Right atrium auricular region (tissue), 2 donors: ENCODE measurements around the gene MIOS. TPM values are rescaled to one million over a fixed set of nuclear protein-coding genes. Genes with fewer than 3 reads are reported as not detected.

ENCODE experiments used
- DNase-seq: peaks from one replicate; pipeline ENCODE4 v3.0.0-alpha.2; 2019; ENCODE audit warnings: low spot score
- H3K27ac ChIP-seq, 2 donors: fragments of 200-600 bp; sonication (generic); 1 replicate in 1 of 2; 2 replicates in 1 of 2; pipeline ENCODE4 v1.5.1; 2016 to 2019
- H3K27me3 ChIP-seq, 2 donors: fragments of 200-600 bp; sonication (generic); one replicate each; pipeline versions ENCODE4 v1.5.1 to v1.6.0; 2017 to 2019
- H3K36me3 ChIP-seq: fragments of 200-600 bp; sonication (generic); one replicate; pipeline ENCODE4 v1.5.1; 2016
- H3K4me1 ChIP-seq, 2 donors: fragments of 200-600 bp; sonication (generic); one replicate each; pipeline versions ENCODE4 v1.5.1 to v1.6.0; 2017 to 2019
- H3K4me3 ChIP-seq, 2 donors: fragments of 200-600 bp; sonication (generic); 1 replicate in 1 of 2; 2 replicates in 1 of 2; pipeline ENCODE4 v1.5.1; 2017 to 2019; ENCODE audit warnings: mild to moderate bottlenecking in 1 of 2, moderate library complexity in 1 of 2
- H3K9me3 ChIP-seq, 2 donors: fragments of 200-600 bp; sonication (generic); one replicate each; pipeline ENCODE4 v1.5.1; 2019
- CTCF ChIP-seq, 2 donors: fragments of 200-600 bp; sonication (generic); IDR thresholded peaks; one replicate each; pipeline ENCODE4 v1.5.1; 2019; ENCODE audit warnings: antibody characterized with exemption in 2 of 2
- total RNA-seq, 2 donors: library from RNA; depleted of rRNA; stranded (reverse); fragments of >200 nt; gene quantifications; one replicate each; pipeline ENCODE4 v1.1.0, GENCODE V29; 2016

Gene MIOS
- total RNA-seq, 2 donors from 2014 or later, result 19.7 to 21.8 TPM

- Histone ChIP-seq H3K4me3 (no peak overlapping the region), H3K27me3 (no peaks in the 10 kb centered on the region), H3K36me3 (no peaks in the 10 kb centered on the region), H3K4me1 (no peaks in the 10 kb centered on the region), H3K9me3 (no peaks in the 10 kb centered on the region), H3K27ac (no peak overlapping the region)
- no peak for DNase-seq
- no peak for TF ChIP-seq CTCF (IDR thresholded peaks at IDR 0.05)
Measured at GRCh38 chr7:7522421-7522820, 44.3 kb upstream of the MIOS start.

GRCh38 chr7:7524121-7524520 lies 42.6 kb upstream of the MIOS start:
- no peak for DNase-seq
- Histone ChIP-seq H3K4me3 (no peak overlapping the region), H3K36me3 (no peaks in the 10 kb centered on the region), H3K27ac (no peak overlapping the region), H3K27me3 (no peaks in the 10 kb centered on the region), H3K9me3 (no peaks in the 10 kb centered on the region), H3K4me1 (no peaks in the 10 kb centered on the region)
- no peak for TF ChIP-seq CTCF (IDR thresholded peaks at IDR 0.05)

GRCh38 chr7:7526006-7526405 lies 40.7 kb upstream of the MIOS start:
- no peak for TF ChIP-seq CTCF (IDR thresholded peaks at IDR 0.05)
- Histone ChIP-seq H3K4me1 (no peaks in the 10 kb centered on the region), H3K4me3 (no peak overlapping the region), H3K27ac (no peak overlapping the region), H3K36me3 (no peaks in the 10 kb centered on the region), H3K9me3 (no peaks in the 10 kb centered on the region), H3K27me3 (no peaks in the 10 kb centered on the region)
- no peak for DNase-seq

GRCh38 chr7:7527047-7527446 lies 39.6 kb upstream of the MIOS start:
- no peak for DNase-seq
- H3K4me1 ChIP-seq, result no peaks in the 10 kb centered on the region
- H3K4me3 ChIP-seq, result no peak overlapping the region
- no peaks in the 10 kb centered on the region for H3K9me3 ChIP-seq
- H3K27me3 ChIP-seq, result no peaks in the 10 kb centered on the region
- no peak for TF ChIP-seq CTCF (IDR thresholded peaks at IDR 0.05)
- no peak overlapping the region for H3K27ac ChIP-seq
- no peaks in the 10 kb centered on the region for H3K36me3 ChIP-seq

- Histone ChIP-seq H3K4me1 (no peaks in the 10 kb centered on the region), H3K9me3 (no peaks in the 10 kb centered on the region), H3K27ac (no peak overlapping the region), H3K4me3 (no peak overlapping the region), H3K36me3 (no peaks in the 10 kb centered on the region), H3K27me3 (no peaks in the 10 kb centered on the region)
- TF ChIP-seq CTCF (IDR thresholded peaks at IDR 0.05), result no peak
- no peak for DNase-seq
Measured at GRCh38 chr7:7529328-7529727, 37.4 kb upstream of the MIOS start.

- no peak for TF ChIP-seq CTCF (IDR thresholded peaks at IDR 0.05)
- Histone ChIP-seq H3K27ac (no peak overlapping the region), H3K27me3 (no peaks in the 10 kb centered on the region), H3K36me3 (no peaks in the 10 kb centered on the region), H3K4me1 (no peaks in the 10 kb centered on the region), H3K9me3 (no peaks in the 10 kb centered on the region), H3K4me3 (no peak overlapping the region)
- no peak for DNase-seq
Measured at GRCh38 chr7:7533831-7534430, 32.8 kb upstream of the MIOS start.
